Measurements from ENCODE around the gene C2orf49.
"Not testable (repeated sequence)": the region's sequence is repeated elsewhere in the genome, so short reads cannot be mapped to it uniquely, and the experiment has no call there.

Gene C2orf49

DNA sequence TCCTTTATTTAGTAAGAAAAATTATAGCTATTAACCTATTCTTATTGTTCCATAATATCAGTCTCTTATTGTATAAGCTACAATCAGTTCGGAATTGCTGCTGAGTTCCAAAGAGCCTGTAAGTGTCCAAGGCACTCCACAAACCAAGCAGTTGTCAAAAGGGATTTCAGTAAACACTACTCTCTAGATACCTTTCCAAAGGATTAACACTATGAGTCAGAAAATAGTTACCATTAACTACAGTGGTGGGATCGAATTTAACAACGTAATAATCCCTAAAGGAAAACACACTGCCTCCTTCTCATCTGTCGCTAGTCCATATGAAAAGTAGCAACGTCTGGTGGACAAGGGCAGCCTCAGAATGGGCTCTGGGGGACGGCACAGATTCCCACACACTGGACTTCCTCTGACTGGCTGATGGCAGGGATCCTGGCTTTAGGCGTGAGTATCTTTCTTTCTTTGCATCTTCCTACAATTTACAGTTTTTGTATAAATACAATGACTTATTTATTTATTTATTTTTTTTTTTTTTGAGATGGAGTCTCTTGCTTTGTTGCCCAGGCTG lies 16.6 kb upstream of the C2orf49 start:
- no peaks in the 10 kb centered on the region for H3K36me3 ChIP-seq (ENCODE audit: insufficient read depth, insufficient read length, low read length)
- H3K9ac ChIP-seq (ENCODE audit: insufficient read length, low read depth), result no peak overlapping the region
- no peak for DNase-seq (ENCODE audit: low read depth, low spot score)
- H3K9me3 ChIP-seq (ENCODE audit: insufficient read depth, low read length), result no peaks in the 10 kb centered on the region
- H3K4me3 ChIP-seq (ENCODE audit: insufficient read length, low read depth), result no peak overlapping the region
- peaks cover 10% of the 10 kb centered on the region for H3K4me1 ChIP-seq (ENCODE audit: insufficient read depth, insufficient read length)
- no peak for TF ChIP-seq ZNF274 (IDR thresholded peaks at IDR 0.05; ENCODE audit: low read depth, low read length)
- no peak for TF ChIP-seq YY1 (IDR thresholded peaks at IDR 0.05; ENCODE audit: insufficient read depth, insufficient read length)
- no peak for TF ChIP-seq SUZ12 (IDR thresholded peaks at IDR 0.05; ENCODE audit: extremely low read depth, insufficient read depth, insufficient read length)
- H3K27me3 ChIP-seq (ENCODE audit: insufficient read depth, insufficient read length), result no peaks in the 10 kb centered on the region

- H3K4me1 ChIP-seq (ENCODE audit: insufficient read depth, insufficient read length), result peaks cover 10% of the 10 kb centered on the region
- no peak overlapping the region for H3K9ac ChIP-seq (ENCODE audit: insufficient read length, low read depth)
- TF ChIP-seq YY1 (IDR thresholded peaks at IDR 0.05; ENCODE audit: insufficient read depth, insufficient read length) (no peak), SUZ12 (IDR thresholded peaks at IDR 0.05; ENCODE audit: extremely low read depth, insufficient read depth, insufficient read length) (no peak), ZNF274 (IDR thresholded peaks at IDR 0.05; ENCODE audit: low read depth, low read length) (no peak)
Measured at GRCh38 chr2:105321875-105322646, 15.3 kb upstream of the C2orf49 start.

GRCh38 chr2:105323111-105323510 lies 14.2 kb upstream of the C2orf49 start:
- Histone ChIP-seq H3K36me3 (ENCODE audit: insufficient read depth, insufficient read length, low read length) (peaks cover 5% of the 10 kb centered on the region), H3K4me1 (ENCODE audit: insufficient read depth, insufficient read length) (peaks cover 10% of the 10 kb centered on the region), H3K9me3 (ENCODE audit: insufficient read depth, low read length) (no peaks in the 10 kb centered on the region), H3K27me3 (ENCODE audit: insufficient read depth, insufficient read length) (no peaks in the 10 kb centered on the region), H3K4me3 (ENCODE audit: insufficient read length, low read depth) (no peak overlapping the region), H3K9ac (ENCODE audit: insufficient read length, low read depth) (no peak overlapping the region)
- TF ChIP-seq YY1 (IDR thresholded peaks at IDR 0.05; ENCODE audit: insufficient read depth, insufficient read length) (no peak), ZNF274 (IDR thresholded peaks at IDR 0.05; ENCODE audit: low read depth, low read length) (no peak), SUZ12 (IDR thresholded peaks at IDR 0.05; ENCODE audit: extremely low read depth, insufficient read depth, insufficient read length) (no peak)
- DNase-seq (ENCODE audit: low read depth, low spot score), result no peak

More at GRCh38 chr2:105321875-105322646, 15.3 kb upstream of the C2orf49 start:
- no peaks in the 10 kb centered on the region for H3K27me3 ChIP-seq (ENCODE audit: insufficient read depth, insufficient read length)
- H3K4me3 ChIP-seq (ENCODE audit: insufficient read length, low read depth), result no peak overlapping the region
- H3K36me3 ChIP-seq (ENCODE audit: insufficient read depth, insufficient read length, low read length), result peaks cover 5% of the 10 kb centered on the region
- DNase-seq (ENCODE audit: low read depth, low spot score), result no peak
- no peaks in the 10 kb centered on the region for H3K9me3 ChIP-seq (ENCODE audit: insufficient read depth, low read length)

- no peaks in the 10 kb centered on the region for H3K27me3 ChIP-seq (ENCODE audit: insufficient read depth, insufficient read length)
- no peak overlapping the region for H3K4me3 ChIP-seq (ENCODE audit: insufficient read length, low read depth)
- TF ChIP-seq ZNF274 (IDR thresholded peaks at IDR 0.05; ENCODE audit: low read depth, low read length) (no peak), YY1 (IDR thresholded peaks at IDR 0.05; ENCODE audit: insufficient read depth, insufficient read length) (no peak), SUZ12 (IDR thresholded peaks at IDR 0.05; ENCODE audit: extremely low read depth, insufficient read depth, insufficient read length) (no peak)
- no peaks in the 10 kb centered on the region for H3K9me3 ChIP-seq (ENCODE audit: insufficient read depth, low read length)
- peaks cover 10% of the 10 kb centered on the region for H3K4me1 ChIP-seq (ENCODE audit: insufficient read depth, insufficient read length)
- H3K36me3 ChIP-seq (ENCODE audit: insufficient read depth, insufficient read length, low read length), result peaks cover 5% of the 10 kb centered on the region
- no peak for DNase-seq (ENCODE audit: low read depth, low spot score)
- H3K9ac ChIP-seq (ENCODE audit: insufficient read length, low read depth), result no peak overlapping the region
Measured at GRCh38 chr2:105324101-105324500, 13.2 kb upstream of the C2orf49 start.

- DNase-seq (ENCODE audit: low read depth, low spot score), result no peak
Measured at GRCh38 chr2:105324732-105325131, 12.6 kb upstream of the C2orf49 start.

GRCh38 chr2:105325389-105325963 lies 11.9 kb upstream of the C2orf49 start:
- H3K4me3 ChIP-seq (ENCODE audit: insufficient read length, low read depth), result no peak overlapping the region
- no peak for TF ChIP-seq YY1 (IDR thresholded peaks at IDR 0.05; ENCODE audit: insufficient read depth, insufficient read length)
- TF ChIP-seq ZNF274 (IDR thresholded peaks at IDR 0.05; ENCODE audit: low read depth, low read length), result no peak
- no peak for TF ChIP-seq SUZ12 (IDR thresholded peaks at IDR 0.05; ENCODE audit: extremely low read depth, insufficient read depth, insufficient read length)
- no peak for DNase-seq (ENCODE audit: low read depth, low spot score)
- H3K27me3 ChIP-seq (ENCODE audit: insufficient read depth, insufficient read length), result no peaks in the 10 kb centered on the region
- peaks cover 10% of the 10 kb centered on the region for H3K4me1 ChIP-seq (ENCODE audit: insufficient read depth, insufficient read length)
- H3K9ac ChIP-seq (ENCODE audit: insufficient read length, low read depth), result no peak overlapping the region
- H3K36me3 ChIP-seq (ENCODE audit: insufficient read depth, insufficient read length, low read length), result peaks cover 5% of the 10 kb centered on the region
- no peaks in the 10 kb centered on the region for H3K9me3 ChIP-seq (ENCODE audit: insufficient read depth, low read length)

More at GRCh38 chr2:105324732-105325131, 12.6 kb upstream of the C2orf49 start:
- Histone ChIP-seq H3K27me3 (ENCODE audit: insufficient read depth, insufficient read length) (no peaks in the 10 kb centered on the region), H3K9me3 (ENCODE audit: insufficient read depth, low read length) (no peaks in the 10 kb centered on the region), H3K9ac (ENCODE audit: insufficient read length, low read depth) (no peak overlapping the region), H3K4me1 (ENCODE audit: insufficient read depth, insufficient read length) (peaks cover 10% of the 10 kb centered on the region), H3K4me3 (ENCODE audit: insufficient read length, low read depth) (no peak overlapping the region), H3K36me3 (ENCODE audit: insufficient read depth, insufficient read length, low read length) (peaks cover 5% of the 10 kb centered on the region)
- no peak for TF ChIP-seq SUZ12 (IDR thresholded peaks at IDR 0.05; ENCODE audit: extremely low read depth, insufficient read depth, insufficient read length)
- no peak for TF ChIP-seq ZNF274 (IDR thresholded peaks at IDR 0.05; ENCODE audit: low read depth, low read length)
- TF ChIP-seq YY1 (IDR thresholded peaks at IDR 0.05; ENCODE audit: insufficient read depth, insufficient read length), result no peak

DNA sequence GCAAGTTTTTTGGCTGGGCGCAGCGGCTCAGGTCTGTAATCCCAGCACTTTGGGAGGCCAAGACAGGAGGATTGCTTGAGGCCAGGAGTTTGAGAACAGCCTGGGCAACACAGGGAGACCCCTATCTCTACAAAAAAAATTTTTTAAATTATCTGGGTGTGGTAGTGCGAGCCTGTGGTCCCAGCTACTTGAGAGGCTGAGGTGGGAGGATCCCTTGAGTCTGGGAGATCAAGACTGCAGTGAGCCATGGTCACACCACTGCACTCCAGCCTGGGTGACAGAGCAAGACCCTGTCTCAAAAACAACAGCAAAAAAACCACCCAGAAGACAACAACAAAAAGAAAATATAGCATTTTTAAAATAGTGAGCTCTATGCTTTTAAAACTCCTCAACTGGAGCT lies 10.1 kb upstream of the C2orf49 start:
- H3K27me3 ChIP-seq (ENCODE audit: insufficient read depth, insufficient read length); DNase-seq (ENCODE audit: low read depth, low spot score); H3K36me3 ChIP-seq (ENCODE audit: insufficient read depth, insufficient read length, low read length); H3K9me3 ChIP-seq (ENCODE audit: insufficient read depth, low read length); H3K9ac ChIP-seq (ENCODE audit: insufficient read length, low read depth); H3K4me3 ChIP-seq (ENCODE audit: insufficient read length, low read depth): not testable (repeated sequence)
- H3K4me1 ChIP-seq (ENCODE audit: insufficient read depth, insufficient read length), result peaks cover 12% of the 10 kb centered on the region

Data from NT2/D1 (cell line).